GM18520 (cell line): ENCODE data around the gene MAGT1.
"Not testable (repeated sequence)": the region's sequence is repeated elsewhere in the genome, so short reads cannot be mapped to it uniquely, and the experiment has no call there.

Experiments
- ATAC-seq: cut with Tn5 transposase; IDR thresholded peaks from one replicate; pipeline ENCODE4 v1.9.1; 2021; ENCODE audit not compliant: unreplicated experiment

Gene MAGT1

DNA sequence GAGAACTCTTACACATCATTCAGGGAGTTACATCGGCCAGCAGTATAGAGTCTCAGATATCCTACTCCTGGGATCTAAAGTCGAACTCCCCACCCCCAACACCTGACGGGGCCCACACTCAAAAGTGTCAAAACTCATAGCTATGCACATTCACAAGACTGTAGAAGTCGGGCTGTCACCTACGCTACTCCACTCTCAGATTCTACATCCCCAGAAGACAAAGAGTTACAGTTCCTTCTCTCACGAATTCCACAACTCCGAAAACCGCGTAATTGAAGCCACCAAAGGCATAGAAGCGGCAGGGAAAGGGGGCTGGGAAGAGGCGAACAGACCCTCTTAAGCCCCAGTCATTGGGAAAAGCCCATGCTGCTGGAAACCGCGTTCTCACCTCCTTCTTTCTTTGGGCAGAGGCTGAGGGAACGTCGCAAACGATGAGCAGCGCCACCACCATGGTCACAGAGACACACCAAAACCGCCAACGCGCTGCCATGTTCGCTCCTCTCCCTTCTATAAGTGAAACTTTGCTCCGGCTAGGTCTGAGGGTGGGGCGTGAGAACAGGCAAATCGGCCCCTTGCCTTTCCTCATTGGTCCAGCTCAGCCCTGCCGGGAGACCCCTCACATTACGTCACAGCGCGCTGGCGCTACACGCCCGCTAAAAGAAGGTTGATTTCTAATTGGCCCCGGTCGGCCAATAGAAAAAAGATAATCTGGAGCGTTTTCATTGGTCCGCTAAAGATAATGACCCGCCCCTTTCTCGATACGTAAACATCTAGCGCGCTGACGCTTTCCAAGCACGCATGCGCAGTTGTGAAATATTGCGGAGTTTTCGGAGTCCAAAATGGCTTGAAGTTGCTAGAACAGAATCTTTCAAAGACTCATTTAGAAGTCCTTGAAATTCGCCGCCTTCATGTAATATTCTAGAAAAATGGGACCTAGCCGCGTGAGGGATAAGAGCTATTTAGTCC lies at the start of gene MAGT1:
Gene MAGT1 (minus strand): TSS at position 515 of the 966 bp plus-strand sequence. CDS start 25 bp downstream, at position 490.
- peak; percentile 82 for ATAC-seq

DNA sequence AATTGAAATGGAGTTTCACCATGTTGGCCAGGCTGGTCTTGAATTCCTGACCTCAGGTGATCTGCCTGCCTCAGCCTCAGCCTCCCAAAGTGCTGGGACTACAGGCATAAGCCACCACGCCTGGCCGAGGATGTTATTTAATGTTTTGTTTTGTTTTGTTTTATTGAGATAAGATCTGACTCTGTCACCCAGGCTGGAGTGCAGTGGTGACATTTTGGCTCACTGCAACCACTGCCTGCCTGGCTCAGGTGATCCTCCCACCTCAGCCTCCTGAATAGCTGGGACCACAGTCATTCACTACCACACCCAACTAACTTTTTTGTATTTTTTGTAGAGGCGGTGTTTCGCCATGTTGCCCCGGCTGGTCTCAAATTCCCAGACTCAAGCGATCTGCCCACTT lies 49.8 kb upstream of the MAGT1 start:
- not testable (repeated sequence) for ATAC-seq

DNA sequence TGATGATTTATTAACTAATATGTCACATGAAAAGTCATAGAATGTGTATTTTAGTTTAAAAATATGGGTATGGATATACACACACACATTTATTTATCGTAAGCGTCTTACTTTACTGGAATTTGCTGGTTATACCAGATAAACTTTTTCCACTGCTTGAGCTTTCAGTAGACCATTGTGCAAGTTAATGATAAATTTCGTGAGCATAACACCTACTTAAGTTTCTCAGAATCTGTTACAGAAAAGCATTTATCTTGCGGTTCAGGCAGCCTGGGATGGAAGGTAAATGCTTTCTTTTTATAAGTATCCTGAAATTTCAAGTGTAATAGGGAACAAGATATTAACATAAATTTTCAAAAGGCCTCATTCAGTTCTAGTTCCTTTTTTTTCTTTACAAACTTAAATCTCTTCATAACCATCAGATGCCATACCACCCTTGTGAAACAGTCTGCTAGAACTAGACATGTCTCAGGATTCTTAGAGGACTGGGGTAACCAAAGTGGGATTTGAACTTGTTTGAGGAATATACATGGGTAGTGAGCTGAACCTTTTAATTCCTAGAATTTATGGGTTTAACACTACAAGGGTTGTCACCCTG lies 42.9 kb upstream of the MAGT1 start:
- ATAC-seq = no peak

DNA sequence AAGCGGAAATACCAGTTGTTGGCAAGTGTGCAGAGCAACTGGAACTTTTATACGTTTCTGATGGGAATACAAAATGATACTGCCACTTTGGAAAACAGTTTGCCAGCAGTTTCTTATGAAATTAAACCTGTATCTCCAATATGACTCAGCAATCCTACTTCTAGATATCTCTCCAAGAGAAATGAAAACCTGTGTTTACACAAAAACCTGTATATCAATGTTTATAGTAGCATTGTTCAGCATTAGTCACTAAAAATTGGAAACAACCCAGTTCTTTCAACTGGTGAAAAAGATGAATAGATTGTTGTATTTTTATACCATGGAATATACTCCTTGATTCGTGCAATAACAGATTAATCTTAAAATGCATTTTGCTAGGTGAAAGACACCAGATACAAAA lies 42.1 kb upstream of the MAGT1 start:
- no peak for ATAC-seq

DNA sequence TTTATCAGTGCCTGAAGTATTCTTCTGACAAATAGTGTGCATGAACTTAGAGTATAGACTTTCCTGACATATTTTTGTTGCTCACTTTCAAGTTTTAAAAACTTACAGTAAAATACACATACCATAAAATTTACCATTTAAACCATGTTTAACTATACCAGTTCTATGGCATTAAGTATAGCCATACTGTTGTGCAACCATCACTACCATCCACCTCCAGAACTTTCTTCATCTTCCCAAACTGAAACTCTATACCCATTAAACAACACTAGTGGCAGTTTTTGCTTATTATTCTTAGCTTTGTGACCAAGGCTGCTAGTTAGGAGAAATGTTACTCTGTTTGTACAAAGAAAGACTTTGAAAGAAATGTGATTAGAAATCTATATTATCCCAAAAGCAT lies 41.1 kb upstream of the MAGT1 start:
- ATAC-seq = no peak

DNA sequence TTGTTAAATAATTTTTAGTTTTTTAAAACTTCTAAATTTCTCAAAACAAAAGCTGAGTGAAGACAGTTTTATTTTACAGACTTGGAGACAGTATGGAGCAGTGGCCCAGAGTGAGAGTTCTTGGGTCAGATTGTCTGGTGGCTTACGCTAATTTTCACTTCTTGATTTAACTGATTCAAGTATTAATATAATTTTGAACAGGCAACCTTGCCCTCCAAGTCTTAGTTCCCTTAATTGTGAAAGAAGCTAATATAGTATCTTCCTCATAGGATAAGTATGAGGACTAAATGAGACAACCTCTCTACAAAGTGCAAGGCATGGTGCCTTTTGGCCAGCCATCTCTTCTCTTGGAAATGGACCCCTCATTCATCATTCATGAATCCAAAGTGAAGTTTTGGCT lies 40.7 kb upstream of the MAGT1 start:
- no peak for ATAC-seq

DNA sequence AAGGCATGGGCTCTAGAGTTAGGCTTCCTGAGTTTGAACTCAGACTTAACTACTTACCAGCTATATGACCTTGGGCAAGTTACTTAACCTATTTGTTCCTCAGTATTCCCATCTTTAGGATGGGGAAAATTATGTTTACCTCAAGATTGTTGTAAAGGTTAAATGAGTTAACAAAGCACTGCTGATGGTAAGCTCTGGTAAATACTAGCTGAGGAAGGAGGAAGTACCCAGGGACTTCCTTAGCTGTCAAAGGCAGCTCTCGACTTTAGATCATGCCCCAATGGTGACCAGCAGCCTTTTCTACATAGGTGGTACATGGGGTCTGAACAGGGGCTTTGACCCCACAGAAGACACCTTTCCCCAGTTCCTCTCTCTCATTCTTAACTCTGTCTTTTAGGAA lies 35.3 kb upstream of the MAGT1 start:
- no peak for ATAC-seq

DNA sequence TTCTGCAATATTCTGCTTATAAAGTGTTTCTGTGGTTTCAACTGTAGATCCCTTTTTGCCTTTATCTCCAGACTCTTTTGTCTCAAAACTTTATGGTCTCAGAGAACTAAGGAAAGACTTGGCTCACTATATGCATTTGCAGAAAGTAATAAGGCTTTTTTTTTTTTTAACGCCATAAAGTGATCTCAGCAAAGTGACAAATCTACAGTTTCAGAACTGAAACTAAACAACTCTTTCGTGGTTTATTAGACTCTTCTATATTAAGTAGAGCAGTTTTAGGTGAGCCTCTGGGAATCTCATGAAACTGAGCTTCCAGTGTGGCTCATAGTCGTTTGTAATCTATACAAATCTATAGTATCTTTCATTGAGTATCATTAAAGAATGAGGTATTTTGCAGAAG lies 30.5 kb upstream of the MAGT1 start:
- no peak for ATAC-seq

DNA sequence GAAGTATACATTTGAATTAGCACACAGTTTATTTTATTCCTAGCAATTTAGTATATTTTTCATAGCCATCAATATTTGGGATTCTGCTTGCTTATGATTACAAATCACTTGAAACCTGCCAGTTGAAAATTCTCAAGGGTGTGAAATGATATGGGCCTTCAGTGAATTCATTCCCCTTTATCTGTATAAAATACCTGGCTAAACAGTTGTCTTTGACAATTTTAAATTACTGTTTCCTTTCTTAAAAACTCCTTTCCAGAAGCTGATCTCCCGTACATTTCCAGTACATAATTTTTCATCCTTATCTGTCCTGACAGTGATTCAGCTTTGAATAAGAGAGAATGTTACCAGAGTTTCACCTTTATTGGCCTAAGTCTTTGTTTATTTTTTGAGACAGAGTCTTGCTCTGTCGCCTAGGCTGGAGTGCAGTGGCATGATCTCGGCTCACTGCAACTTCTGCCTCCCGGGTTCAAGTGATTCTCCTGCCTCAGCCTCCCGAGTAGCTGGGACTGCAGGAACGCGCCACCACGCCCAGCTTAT lies 29.2 kb upstream of the MAGT1 start:
- no peak for ATAC-seq

DNA sequence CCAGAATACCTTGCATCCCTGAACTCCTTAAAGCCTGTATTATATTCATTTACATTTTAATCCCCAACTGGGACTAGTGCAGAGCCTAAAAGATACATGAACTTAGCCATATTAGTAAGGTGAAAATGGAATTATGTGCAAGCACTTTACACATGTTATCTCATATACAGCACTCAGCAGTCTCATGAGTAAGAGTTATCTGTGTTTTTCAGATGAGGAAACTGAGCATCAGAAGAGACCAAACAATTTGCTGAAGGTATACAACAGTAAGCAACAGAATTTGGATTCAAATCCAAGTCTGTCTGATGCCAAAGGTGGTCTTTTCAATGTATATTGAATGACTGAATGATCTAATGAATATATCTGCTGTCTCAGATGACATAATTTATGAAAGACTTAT lies 27.6 kb upstream of the MAGT1 start:
- ATAC-seq = no peak

DNA sequence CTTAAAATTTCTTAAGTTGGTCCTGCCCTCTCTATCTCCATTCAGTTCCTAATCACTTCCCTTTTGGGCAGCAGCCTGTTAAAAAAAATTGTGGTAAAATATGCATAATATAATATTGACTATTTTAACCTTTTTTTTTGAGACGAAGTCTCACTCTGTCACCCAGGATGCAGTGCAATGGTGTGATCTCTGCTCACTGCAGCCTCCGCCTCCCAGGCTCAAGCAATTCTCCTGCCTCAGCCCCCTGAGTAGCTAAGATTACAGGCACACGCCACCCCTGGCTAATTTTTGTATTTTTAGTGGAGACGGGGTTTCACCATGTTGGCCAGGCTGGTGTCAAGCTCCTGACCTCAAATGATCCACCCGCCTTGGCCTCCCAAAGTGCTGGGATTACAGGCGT lies 24.1 kb upstream of the MAGT1 start:
- not testable (repeated sequence) for ATAC-seq

DNA sequence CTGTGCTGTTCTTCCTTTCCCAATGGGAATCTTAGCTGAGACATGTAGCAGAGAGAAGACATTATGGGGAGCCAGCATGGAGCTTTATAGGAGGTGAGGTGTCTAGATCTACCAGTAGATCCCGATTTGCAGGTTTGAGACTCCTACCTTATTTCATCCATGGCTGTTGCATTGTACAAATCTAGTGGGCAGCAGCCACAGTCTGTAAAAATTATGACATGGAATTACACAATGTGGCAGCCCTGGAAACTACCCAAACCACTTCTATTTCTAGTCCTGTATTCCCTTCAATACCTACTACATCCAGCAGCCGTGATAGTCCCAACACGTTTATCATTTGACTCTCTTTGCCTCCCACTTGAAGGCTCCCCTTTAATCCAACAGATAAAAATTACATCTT lies 23.3 kb upstream of the MAGT1 start:
- no peak for ATAC-seq

DNA sequence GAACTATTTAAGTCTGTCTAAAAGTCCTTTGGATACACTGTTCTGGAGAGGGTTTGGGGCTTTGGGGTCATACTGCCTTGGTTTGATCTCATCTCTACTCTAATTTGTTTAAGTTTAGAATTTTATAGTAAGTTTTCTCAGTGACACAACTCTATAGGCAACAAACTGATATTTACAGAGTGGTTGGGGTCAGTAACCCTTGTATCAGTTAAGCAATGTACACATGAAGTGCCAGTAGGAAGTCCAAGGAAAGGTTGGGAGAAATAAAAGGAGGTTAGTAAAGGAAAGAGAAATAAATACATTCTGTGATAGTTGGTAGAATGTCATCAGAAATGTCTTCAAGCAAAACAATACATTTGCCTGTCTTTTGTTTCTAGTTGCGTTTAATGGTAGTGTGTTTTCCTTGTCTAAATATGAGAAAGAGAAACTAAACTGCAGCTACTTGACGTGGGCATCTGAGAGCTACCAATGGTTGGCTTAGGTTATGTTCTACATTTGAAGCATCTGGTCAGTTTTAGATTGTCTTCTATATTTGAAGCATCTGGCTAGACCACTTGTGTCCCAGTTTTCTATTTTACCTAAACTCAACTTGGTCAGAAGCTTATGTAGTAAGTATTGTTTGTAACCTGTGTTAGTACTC lies 22.2 kb upstream of the MAGT1 start:
- ATAC-seq = no peak

DNA sequence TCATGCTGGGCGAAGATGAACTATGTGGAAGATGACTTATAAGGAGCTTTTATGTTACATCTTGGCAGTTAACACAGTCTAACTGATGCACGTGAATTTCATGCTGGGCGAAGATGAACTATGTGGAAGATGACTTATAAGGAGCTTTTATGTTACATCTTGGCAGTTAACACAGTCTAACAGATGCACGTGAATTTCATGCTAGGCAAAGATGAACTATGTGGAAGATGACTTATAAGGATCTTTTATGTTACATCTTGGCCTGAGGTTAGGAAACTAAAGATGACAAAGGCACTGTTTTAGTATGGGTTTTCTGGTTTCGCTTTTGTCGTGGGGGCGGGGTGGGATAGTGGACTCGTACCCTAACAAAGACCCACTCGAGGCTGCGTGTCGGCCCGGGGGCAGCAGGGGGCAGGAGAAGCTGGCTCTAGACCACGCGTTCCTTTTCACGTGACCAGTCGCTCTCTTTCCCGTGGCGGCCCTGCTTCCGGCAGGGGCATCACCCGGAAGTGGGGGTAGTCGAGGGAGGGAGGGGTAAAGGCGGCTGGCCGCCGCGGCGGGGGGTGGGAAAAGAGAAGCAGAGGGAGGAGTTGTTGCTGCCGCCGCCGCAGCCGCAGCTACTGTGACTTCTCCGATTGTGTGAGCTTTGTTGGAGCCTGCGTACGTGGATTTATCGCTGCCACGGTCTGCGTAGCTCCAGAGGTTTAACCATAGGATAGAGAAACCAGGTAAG lies 15.0 kb upstream of the MAGT1 start, which contains the start of gene ATP7A:
Gene ATP7A (plus strand): TSS at position 586 of the 733 bp plus-strand sequence. CDS start 60,949 bp downstream, outside the sequence.
- peak; percentile 90 for ATAC-seq

DNA sequence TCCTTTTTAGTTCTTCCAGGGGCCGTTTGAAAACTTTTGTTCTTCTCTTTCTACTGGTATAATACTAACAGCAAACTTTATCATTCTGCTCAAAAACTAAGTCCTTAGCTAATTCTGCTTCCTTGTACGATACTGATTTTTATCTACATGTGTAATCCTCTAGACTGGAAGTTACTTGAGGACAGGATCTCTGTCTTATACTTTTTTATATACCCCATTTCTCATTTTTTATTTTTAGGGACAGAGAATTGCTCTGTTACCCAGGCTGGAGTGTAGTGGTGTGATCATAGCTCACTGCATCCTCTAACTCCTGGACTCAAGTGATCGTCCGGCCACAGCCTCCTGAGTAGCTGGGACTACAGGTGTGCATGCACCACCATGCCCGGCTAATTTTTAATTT lies 6.3 kb upstream of the MAGT1 start:
- no peak for ATAC-seq

DNA sequence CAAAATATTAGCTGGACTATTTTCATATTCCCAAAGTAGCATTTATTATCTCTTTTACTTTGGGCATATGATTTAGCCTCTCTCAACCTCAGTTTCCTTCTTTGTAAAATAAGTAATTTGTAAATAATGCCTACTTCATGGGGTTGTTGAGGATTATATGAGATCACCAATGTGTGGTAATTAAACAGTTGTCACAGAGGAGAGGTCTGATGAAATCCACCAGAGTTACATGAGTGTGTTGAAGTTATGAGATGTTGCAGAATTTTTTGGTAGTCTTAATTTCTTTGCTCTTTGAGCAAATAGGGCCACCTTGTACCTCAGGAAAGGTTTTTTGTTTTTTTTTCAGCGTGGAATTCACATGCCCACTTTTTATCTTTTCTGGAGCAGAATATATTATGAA lies 5.5 kb upstream of the MAGT1 start:
- ATAC-seq = no peak

DNA sequence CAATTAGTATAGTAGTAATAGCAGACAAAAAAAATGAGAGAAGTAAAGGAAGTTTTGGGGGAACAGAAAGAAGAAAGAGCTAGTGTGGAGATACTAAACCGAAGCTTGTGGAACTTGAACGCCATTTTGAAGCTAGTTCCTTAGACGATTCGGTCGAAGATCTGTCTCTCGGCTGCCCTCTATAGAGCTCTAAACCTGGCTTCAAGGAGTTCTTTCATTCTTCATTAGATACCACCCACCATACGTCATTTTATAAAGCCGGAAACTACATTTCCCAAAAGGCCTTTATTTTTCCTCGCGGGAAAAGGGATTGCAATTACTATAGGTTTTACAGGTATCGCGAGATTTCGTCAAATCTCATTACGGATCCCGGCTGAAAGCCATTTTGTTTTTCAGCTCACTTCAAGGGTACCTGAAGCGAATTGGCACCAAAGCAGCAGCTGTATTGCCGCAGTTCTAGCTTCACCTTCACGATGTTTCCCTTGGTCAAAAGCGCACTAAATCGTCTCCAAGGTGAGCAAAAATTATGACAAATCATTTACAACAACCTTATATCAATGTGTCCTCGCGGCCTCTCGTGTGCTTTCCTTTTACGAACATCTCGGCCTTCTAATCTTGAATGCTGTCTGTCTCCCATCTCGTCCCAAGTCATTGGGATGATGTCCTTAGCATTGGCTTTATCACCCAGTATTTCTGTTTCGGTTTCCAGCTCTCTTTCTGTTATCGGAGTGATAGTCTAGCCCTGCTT lies 4.0 kb upstream of the MAGT1 start, which contains the start of gene COX7B:
Gene COX7B (plus strand): TSS at position 388 of the 748 bp plus-strand sequence. CDS start 86 bp downstream, at position 474.
- peak; percentile 54 for ATAC-seq

DNA sequence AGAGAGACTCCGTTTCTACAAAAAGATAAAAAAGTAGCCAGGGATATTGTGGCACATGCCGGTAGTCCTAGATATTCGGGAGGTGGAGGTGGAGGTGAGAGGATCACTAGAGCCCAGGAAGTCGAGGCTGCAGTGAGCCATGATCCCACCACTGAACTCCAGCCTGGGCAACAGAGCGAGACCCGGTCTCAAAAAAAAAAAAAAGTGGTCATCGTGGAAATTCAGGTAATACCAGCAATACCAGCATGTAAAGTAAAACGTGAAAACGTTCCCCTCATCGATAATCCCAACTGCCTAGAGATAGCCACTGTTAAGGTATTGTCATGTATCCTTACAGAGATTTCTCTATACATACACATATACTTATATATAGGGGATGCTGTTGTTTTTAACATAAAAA lies 1.5 kb downstream of the MAGT1 start:
- ATAC-seq = no peak

DNA sequence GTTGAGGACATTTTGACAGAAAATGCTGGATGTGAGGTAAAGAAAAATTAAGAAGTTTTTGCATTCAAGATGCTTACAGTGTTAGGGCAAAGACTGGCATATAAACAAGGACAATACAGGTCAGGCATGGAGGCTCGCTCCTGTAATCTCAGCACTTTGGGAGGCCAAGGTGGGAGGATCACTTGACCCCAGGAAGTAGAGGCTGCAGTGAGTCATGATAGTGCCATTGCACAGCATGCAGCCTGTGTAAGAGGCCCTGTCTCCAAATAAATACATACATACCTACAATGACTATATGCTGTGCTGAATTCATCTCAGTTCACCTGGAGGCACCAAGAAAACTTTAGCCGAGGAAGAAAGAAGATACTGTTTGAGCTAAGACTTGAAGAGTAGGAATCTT lies 2.3 kb downstream of the MAGT1 start:
- no peak for ATAC-seq

DNA sequence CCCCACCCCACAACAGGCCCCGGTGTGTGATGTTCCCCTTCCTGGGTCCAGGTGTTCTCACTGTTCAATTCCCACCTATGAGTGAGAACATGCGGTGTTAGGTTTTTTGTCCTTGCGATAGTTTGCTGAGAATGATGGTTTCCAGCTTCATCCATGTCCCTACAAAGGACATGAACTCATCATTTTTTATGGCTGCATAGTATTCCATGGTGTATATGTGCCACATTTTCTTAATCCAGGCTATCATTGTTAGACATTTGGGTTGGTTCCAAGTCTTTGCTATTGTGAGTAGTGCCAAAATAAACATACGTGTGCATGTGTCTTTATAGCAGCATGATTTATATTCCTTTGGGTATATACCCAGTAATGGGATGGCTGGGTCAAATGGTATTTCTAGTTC lies 13.8 kb downstream of the MAGT1 start:
- not testable (repeated sequence) for ATAC-seq
